ENCODE data around the gene FASTK. TPM values are rescaled to one million over a fixed set of nuclear protein-coding genes. Genes with fewer than 3 reads are reported as not detected.

The FASTK gene
- total RNA-seq, 1 donor from 2014 or later = 89.8 TPM

GRCh38 chr7:151035902-151036301, 44.7 kb downstream of the FASTK start:
- no peak overlapping the region for H3K4me3 ChIP-seq (ENCODE audit: low read depth, low read length)
- TF ChIP-seq CTCF (conservative IDR thresholded peaks at IDR 0.05; ENCODE audit: low read depth, low read length) = no peak
- no peak for DNase-seq (ENCODE audit: low read depth)

DNA sequence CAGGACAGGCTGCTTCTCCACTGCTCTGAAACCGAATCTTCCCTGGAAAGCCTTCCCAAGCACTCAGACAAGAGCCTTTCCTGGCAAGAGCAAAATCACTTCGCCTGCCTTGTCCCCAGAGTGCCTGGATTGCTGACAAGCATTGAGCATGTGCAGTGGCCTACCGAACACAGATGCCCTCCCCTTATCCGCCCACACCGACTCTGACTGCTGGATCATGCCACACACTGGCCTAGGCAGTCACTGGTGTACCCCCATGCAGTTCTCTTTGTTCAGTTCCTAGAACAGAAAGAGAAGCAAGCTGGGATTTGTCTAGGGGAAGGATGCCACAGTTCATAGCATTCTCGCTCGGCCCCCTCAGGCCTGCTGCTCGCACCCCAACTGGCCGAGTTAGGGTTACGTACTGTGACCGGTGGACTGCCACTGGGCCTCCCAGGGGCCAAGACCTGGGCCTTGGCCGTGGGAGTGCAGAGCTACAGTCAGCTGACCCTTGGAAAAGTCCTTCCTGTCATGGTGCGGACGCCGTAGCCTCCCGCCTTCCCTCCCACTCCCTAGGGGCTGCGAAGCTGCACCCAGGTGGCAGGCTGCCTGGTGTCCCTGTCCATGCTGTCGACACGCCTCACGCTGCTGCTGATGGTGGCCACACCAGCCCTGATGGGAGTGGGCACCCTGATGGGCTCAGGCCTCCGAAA, 45.4 kb downstream of the FASTK start:
- no peak for DNase-seq (ENCODE audit: low read depth)
- TF ChIP-seq CTCF (conservative IDR thresholded peaks at IDR 0.05; ENCODE audit: low read depth, low read length) = no peak

GRCh38 chr7:151034312-151035025, 46.1 kb downstream of the FASTK start:
- TF ChIP-seq CTCF (conservative IDR thresholded peaks at IDR 0.05; ENCODE audit: low read depth, low read length) = no peak
- DNase-seq (ENCODE audit: low read depth) = no peak
- no peak overlapping the region for H3K4me3 ChIP-seq (ENCODE audit: low read depth, low read length)

More for the DNA sequence above, 45.4 kb downstream of the FASTK start:
- no peak overlapping the region for H3K4me3 ChIP-seq (ENCODE audit: low read depth, low read length)

- DNase-seq (ENCODE audit: low read depth) = no peak
- no peak for TF ChIP-seq CTCF (conservative IDR thresholded peaks at IDR 0.05; ENCODE audit: low read depth, low read length)
- no peak overlapping the region for H3K4me3 ChIP-seq (ENCODE audit: low read depth, low read length)
These were observed 46.8 kb downstream of the FASTK start for GRCh38 chr7:151033864-151034249.

GRCh38 chr7:151032936-151033863, 47.4 kb downstream of the FASTK start:
- TF ChIP-seq CTCF (conservative IDR thresholded peaks at IDR 0.05; ENCODE audit: low read depth, low read length) = peak; percentile 26
- no peak for DNase-seq (ENCODE audit: low read depth)
- H3K4me3 ChIP-seq (ENCODE audit: low read depth, low read length) = no peak overlapping the region

GRCh38 chr7:151031011-151031410, 49.6 kb downstream of the FASTK start:
- no peak for DNase-seq (ENCODE audit: low read depth)
- TF ChIP-seq CTCF (conservative IDR thresholded peaks at IDR 0.05; ENCODE audit: low read depth, low read length) = no peak
- H3K4me3 ChIP-seq (ENCODE audit: low read depth, low read length) = no peak overlapping the region
